Nephron progenitor cell (in vitro differentiated cells): ENCODE results near the gene SLC35G6.

Experiments used
- DNase-seq: peaks from one replicate; pipeline ENCODE4 v3.0.0; 2021
- H3K27ac Mint-ChIP-seq: 2 replicates; pipeline ENCODE4 v1.8.0; 2021; ENCODE audit warnings: mild to moderate bottlenecking, moderate library complexity, mixed read lengths
- H3K27me3 Mint-ChIP-seq: 2 replicates; pipeline ENCODE4 v1.8.0; 2021; ENCODE audit warnings: mild to moderate bottlenecking, low read depth, mixed read lengths; ENCODE audit not compliant: poor library complexity
- H3K36me3 Mint-ChIP-seq: 2 replicates; pipeline ENCODE4 v1.8.0; 2021; ENCODE audit warnings: low read depth, mixed read lengths
- H3K4me1 Mint-ChIP-seq: 2 replicates; pipeline ENCODE4 v1.8.0; 2021; ENCODE audit warnings: mixed read lengths
- H3K4me3 Mint-ChIP-seq: 2 replicates; pipeline ENCODE4 v1.8.0; 2021; ENCODE audit warnings: mild to moderate bottlenecking, moderate library complexity, mixed read lengths
- H3K9me3 Mint-ChIP-seq: 2 replicates; pipeline ENCODE4 v1.8.0; 2021; ENCODE audit warnings: mild to moderate bottlenecking, moderate library complexity, mixed read lengths
- TF ChIP-seq, protein P1 (sequence below): fragments of 200-600 bp; sonication (generic); IDR thresholded peaks from 2 replicates; pipeline ENCODE4 v1.5.0; 2021; ENCODE audit warnings: antibody characterized with exemption

SLC35G6 gene

DNA sequence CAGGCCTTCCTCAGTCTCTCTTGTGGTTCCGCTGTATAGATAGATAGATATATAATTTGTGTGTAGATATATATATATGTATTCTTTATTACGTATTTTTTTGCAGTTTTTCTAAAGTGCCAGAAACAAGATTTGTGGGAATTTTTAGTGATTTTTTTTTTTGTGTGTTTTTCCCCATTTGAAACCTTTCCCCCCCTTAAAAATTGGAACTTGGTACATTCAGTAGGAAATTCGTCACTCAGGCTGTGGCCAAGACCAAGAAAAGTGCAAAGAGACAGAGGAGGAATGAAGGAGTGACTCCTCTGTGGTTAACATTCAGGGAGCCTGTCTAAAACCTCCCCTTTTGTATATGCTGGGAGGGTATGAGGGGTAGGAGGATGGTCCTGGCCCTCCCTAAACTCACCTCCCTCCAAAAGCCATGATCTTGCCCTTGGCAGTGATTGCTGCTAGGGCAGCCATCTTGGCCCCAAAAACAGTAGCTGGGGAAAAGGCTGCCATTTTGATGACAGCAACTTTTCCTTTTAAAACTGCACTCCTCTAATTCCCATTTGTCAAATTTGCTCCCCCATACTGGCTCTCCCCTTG, 21.2 kb upstream of the SLC35G6 start:
- Mint-ChIP-seq H3K27ac (peak overlapping the region; percentile 91), H3K9me3 (no peaks in the 10 kb centered on the region), H3K27me3 (no peaks in the 10 kb centered on the region), H3K4me3 (no peak overlapping the region), H3K36me3 (peaks cover 19% of the 10 kb centered on the region), H3K4me1 (peaks cover 18% of the 10 kb centered on the region)
- DNase-seq = no peak
- TF ChIP-seq, protein P1, sequence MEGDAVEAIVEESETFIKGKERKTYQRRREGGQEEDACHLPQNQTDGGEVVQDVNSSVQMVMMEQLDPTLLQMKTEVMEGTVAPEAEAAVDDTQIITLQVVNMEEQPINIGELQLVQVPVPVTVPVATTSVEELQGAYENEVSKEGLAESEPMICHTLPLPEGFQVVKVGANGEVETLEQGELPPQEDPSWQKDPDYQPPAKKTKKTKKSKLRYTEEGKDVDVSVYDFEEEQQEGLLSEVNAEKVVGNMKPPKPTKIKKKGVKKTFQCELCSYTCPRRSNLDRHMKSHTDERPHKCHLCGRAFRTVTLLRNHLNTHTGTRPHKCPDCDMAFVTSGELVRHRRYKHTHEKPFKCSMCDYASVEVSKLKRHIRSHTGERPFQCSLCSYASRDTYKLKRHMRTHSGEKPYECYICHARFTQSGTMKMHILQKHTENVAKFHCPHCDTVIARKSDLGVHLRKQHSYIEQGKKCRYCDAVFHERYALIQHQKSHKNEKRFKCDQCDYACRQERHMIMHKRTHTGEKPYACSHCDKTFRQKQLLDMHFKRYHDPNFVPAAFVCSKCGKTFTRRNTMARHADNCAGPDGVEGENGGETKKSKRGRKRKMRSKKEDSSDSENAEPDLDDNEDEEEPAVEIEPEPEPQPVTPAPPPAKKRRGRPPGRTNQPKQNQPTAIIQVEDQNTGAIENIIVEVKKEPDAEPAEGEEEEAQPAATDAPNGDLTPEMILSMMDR = no peak

DNA sequence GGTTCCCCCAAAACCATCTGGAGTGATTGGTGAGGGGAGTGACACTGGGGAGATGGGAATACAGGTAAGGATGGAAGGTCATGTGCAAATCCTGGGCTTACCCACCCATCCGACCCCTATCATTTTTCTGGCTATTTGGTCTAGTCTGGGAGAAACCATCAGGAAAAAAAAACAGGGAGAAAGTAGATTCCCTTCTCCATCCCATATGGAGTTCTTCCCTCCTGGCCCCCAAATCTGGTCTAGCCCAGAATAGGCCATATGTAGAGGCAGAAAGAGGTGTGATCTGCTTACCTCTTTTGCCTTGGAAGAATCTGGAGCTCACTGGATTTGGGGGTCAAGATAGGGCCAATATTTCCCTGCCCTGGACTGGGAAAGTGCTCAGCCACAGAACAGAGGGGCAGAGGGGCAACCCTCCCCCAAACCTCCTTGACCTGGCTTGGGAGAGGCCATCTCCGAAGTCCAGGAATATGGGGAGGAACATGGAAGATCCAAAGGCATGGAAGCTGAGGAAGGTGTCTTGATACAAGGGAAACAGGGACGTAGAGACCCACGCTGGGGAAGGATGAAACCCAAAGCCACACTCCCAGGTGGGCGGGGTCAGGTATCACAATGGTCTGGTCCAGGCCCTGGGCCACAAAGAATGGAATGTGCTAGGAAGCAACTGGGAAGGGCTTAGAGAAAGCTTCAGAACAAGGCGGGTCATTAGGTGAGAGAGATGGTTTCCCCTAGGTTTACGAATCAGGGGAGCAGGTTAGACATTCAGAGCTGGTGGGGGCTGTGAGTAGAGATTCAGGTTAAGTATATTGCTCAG, 20.2 kb upstream of the SLC35G6 start:
- Mint-ChIP-seq H3K9me3 (no peaks in the 10 kb centered on the region), H3K36me3 (peaks cover 18% of the 10 kb centered on the region), H3K4me1 (peaks cover 16% of the 10 kb centered on the region), H3K27ac (no peak overlapping the region), H3K27me3 (no peaks in the 10 kb centered on the region), H3K4me3 (no peak overlapping the region)
- no peak for DNase-seq
- TF ChIP-seq, protein P1 = no peak

DNA sequence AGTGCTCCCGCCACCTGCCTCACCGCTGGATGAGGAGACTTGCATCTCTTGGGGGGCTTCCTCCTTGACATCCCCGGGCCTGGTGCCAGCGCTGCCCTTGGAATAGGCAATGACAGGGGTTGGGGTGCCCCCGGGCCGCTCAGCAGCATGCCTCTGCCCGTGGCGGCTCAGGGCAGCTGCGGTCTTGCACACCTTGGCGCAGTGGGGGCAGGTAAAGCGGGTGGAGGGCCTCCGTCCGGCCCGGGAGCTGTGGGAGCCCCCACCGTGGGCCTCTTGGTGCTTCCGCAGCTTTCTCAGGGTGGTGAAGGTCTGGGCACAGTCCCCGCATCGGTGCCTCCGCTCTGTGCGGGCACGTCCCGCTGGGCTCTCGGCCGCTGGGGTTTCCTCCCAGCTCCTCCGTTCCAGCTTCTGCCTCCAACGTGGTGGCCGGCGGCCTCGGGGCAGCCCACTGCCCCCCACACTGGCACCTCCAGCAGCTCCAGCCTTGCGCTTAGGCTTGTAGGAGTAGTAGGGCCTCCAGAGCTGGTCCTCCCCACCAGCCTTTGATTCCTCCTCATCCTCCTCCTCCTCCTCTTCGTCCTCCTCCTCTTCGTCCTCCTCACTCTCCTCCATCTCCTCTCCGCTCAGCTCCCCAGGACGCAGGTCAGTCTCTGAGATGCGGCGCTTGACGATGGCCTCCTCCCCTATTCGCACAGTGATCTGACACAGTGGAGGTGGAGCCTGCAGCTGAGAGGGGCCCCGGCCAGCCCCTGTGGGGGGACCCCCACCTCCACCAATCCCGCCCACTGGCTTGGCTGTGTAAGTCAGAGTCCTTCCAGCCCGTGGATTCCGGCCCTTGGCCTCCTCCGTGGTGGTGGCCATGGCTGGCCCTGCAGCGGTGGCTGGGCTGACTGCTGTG, 18.5 kb upstream of the SLC35G6 start:
- Mint-ChIP-seq H3K4me1 (peaks cover 29% of the 10 kb centered on the region), H3K27ac (no peak overlapping the region), H3K36me3 (peaks cover 22% of the 10 kb centered on the region), H3K27me3 (no peaks in the 10 kb centered on the region), H3K4me3 (no peak overlapping the region), H3K9me3 (no peaks in the 10 kb centered on the region)
- TF ChIP-seq, protein P1 = no peak
- DNase-seq = no peak

DNA sequence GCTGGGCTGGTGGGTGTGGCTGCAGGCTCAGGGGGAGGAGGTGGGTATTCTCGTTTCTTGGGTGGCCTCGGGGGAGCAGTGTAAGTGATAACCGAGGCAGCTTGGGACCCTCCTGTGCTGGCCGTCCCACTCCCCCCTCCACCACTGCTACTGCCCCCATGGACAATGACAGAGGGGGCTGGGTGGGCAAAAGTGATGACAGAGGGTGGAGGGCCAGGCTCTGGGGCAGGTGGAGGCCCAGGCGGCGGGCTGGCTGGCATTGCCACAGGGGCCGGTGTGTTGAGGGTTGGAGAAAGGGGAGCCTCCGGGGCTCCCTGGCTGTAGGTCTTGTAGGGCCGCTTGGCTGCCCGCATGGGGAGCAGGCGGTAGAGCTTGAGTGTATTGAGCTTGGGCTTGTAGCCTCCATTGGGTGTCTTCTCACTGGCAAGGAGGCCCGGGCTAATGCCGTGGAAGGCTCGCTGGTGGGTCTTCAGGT, 17.8 kb upstream of the SLC35G6 start:
- TF ChIP-seq, protein P1 = no peak
- Mint-ChIP-seq H3K27me3 (no peaks in the 10 kb centered on the region), H3K27ac (no peak overlapping the region), H3K36me3 (peaks cover 22% of the 10 kb centered on the region), H3K9me3 (no peaks in the 10 kb centered on the region), H3K4me3 (no peak overlapping the region), H3K4me1 (peaks cover 36% of the 10 kb centered on the region)
- no peak for DNase-seq

DNA sequence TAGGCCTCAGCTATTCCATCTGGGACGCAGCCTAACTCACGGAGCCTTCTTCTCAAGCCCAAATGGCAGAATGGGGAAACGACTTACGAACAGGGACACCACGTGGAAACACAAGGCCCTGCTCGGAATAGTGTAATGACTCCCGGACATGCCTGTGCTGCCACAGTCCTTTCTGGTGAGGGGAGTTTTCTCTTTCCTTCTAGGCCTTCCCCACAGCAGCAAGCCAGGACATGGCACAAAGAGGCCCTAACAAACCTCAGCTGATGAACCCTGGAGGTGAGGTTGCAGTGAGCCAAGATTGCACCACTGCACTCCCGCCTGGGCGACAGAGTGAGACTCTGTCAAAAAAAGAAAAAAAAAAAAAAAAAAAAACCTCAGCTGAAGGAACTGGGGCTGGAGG, 17.2 kb upstream of the SLC35G6 start:
- H3K4me3 Mint-ChIP-seq = no peak overlapping the region
- no peak for DNase-seq
- no peaks in the 10 kb centered on the region for H3K9me3 Mint-ChIP-seq
- H3K27me3 Mint-ChIP-seq = peaks cover 2% of the 10 kb centered on the region
- peaks cover 43% of the 10 kb centered on the region for H3K4me1 Mint-ChIP-seq
- TF ChIP-seq, protein P1 = no peak
- H3K27ac Mint-ChIP-seq = peak overlapping the region; percentile 83
- H3K36me3 Mint-ChIP-seq = peaks cover 22% of the 10 kb centered on the region
